NCI-H1930 (cell line): ENCODE data around the gene IL20RB.

ENCODE experiments used
- DNase-seq, 2 experiments: peaks; one replicate each; lab custom pipeline; 2025; lab: John Stamatoyannopoulos, UW

Gene IL20RB

GRCh38 chr3:136957751-136958288 lies at the start of gene IL20RB:
TSS of gene IL20RB (plus strand) at chr3:136957983. CDS start at chr3:136958114, 131 bp downstream.
- DNase-seq = no peak

DNA sequence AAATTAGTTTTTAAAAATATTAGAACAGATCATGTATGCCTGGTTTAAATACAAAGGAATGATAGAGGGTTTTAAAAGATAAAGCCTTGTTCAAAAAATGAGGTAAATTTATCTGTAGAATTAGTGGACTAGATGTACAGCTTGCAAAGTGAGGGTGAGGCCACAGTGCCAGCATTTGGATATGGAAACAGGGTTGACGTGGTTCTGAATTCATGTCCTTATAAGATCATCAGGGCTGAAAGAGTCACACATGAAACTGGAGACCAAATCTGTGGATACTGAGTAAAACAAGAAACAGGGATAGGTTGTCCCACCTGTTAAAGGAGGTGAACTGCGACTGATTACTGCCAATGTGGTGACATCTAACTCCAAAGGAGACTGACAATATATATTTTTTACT lies 49.5 kb upstream of the IL20RB start:
- DNase-seq = no peak

GRCh38 chr3:136909187-136909586 lies 48.6 kb upstream of the IL20RB start:
- DNase-seq = no peak

- DNase-seq = no peak
These were observed 47.1 kb upstream of the IL20RB start for GRCh38 chr3:136910697-136911096.

DNA sequence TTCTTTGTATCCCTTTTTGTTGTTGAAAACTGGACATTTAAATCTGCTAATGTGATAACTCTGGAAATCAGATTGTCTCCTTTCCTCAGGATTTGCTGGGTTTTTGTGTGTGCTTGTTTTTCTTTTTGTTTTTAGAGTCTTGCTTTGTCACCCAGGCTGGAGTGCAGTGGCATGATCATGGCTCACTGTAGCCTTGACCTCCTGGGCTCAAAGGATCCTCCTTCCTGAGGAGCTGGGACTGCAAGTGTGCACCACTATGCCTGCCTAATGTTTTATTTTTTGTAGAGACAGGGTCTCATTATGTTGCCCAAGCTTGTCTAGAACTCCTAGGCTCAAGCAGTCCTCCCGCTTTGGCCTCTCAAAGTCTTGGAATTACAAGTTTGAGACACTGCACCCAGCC lies 44.6 kb upstream of the IL20RB start:
- no peak for DNase-seq

- DNase-seq = no peak
These were observed 43.0 kb upstream of the IL20RB start for GRCh38 chr3:136914739-136915138.

GRCh38 chr3:136916223-136916622 lies 41.6 kb upstream of the IL20RB start:
- no peak for DNase-seq

- DNase-seq = no peak
These were observed 37.8 kb upstream of the IL20RB start for GRCh38 chr3:136919799-136920580.

DNA sequence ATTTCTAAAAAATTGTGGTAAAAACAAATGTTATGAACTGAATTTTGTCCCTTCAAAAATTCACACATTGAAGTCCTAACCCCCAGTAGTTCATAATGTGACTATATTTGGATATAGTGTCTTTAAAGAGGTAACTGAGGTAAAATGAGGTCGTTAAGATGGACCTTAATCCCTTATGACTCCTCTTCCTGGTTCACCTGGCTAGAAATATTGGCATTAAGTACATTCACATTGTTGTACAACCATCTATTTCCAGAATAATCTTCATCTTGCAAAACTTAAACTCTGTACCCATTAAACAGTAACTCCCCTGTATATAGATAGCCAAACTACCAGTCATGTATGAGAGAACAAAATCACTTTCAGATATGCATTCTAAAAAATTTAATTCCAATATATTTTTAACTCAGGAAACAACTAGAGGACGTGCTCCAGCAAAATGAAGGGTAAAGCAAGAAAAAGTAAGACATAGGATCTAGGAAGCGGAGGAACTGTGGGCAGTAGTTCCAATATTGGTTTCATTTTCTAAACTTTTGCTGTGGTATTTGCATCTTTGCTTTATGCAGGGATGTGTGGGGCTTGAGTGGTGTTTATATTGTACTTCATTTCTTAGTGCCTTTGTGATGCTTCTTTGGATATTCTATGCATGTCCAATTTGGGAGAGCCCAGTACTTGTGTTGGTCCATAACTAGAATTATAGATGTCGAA lies 36.7 kb upstream of the IL20RB start:
- DNase-seq = no peak

- no peak for DNase-seq
These were observed 32.2 kb upstream of the IL20RB start for GRCh38 chr3:136925425-136926190.

DNA sequence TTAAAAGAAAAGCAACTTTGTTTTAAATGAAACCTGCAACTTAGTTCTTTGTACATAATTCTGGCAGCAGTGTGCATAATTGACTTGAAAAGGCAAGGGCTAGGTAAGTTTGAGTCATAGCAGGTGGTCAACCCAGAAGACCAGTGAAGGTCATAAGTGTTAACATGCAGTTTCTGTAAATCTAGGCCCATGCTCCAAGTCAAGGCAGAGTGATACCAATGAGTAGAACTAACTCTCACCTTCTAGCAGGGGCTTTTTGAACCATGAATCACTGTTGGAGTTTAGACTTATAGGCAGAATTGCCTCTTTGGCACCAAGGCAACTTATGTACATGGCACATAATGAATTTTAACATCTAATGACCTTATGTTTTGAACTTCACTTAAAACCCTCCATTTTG lies 29.5 kb upstream of the IL20RB start:
- no peak for DNase-seq

DNA sequence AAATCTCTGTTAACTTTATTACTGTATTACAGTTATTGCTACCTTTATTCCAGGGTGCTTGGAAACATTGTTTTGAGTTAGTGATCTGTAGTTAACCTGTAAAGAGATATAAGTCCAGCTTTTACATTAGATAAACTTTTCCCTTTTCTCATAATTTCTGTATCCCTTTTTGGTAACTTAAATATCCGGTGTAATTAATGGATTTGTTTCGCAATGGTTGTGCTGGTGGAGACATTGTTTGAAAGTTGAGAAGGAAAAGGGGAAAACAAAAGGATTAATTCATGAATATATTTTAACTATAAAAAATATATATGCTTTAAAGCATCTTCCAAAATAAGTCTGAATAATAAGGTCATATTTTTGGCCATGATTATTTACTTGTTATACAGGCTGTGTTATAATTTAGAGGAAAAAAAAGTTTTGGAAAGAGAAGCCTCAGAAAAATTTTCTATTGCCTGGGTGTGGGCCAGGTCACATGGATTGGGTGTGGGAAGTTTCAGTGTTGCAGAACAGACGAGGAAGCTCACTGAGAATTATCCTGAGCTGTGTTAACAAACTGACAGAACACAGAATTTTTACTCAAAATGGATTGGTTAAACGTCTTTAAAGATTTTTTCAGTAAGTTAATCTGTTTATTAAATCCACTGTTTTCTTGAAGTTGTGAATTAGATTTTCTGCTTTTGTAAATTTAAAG lies 27.7 kb upstream of the IL20RB start:
- no peak for DNase-seq

DNA sequence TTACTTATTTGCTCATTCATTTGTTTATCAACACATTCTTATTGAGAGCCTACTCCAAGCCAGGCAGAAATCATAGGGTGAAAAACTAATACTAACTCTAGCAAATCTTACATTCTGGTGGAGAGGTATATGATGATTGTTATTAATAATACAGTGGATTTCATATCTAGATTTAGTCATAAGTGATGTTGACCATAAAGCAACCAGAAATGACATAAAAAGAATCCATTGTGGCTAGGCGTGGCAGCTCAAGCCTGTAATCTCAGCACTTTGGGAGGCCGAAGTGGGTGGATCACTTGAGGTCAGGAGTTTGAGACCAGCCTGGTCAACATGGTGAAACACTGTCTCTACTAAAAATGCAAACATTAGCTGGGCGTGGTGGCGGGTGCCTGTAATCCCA lies 26.2 kb upstream of the IL20RB start:
- no peak for DNase-seq

GRCh38 chr3:136932523-136932922 lies 25.3 kb upstream of the IL20RB start:
- no peak for DNase-seq

DNA sequence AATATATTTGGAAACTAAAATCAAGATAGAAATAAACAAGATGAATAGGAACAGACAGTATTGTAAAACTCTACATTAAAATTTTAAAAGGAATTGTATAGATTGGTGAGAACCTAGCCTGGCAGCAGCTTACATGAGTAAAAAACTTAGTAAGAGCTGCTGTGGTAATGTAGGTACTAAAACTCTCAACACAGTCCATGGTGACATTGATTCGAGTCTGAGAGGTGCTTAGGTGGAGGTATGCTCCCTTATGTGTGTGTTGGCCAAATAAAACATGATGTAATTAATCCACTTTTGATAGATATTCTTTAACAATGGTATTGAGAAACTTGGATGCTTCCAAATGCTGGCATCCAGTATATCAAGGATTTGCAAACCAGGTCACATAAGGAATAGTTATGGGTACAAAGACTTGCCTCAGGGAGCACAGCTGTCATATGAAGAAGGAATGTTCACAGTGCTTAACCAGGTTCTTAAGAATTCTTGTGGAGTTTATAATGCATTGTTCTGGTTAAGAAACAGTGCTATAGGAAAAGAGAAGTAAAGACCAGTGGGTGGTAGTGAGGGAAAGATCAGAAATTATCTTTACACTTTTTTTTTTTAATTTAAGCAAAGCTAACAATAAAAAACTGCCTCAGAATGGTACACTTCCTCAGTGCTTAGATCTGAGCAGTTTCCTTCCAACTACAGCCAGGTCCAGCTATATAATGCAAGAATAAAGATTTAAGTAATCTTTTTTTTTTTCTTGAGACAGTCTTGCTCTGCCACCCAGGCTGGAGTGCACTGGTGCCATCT lies 24.6 kb upstream of the IL20RB start:
- no peak for DNase-seq

DNA sequence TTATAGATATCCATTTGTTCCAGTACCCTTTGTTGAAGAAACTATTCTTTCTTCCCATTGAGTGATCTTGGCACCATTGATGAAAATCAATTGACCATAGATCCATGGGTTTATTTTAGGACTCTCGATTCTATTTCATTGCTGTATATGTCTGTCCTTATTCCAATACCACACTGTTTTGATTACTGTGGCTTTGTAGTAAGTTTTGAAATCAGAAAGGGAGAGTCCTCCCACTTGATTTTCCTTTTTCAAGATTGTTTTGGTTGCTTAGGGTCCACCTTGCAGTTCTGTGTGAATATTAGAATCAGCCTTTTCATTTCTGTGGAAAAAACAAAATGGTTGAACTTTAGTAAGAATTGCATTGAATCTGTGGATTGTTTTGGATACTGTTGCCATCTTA lies 20.6 kb upstream of the IL20RB start:
- no peak for DNase-seq

- no peak for DNase-seq
These were observed 19.9 kb upstream of the IL20RB start for GRCh38 chr3:136937851-136938250.

GRCh38 chr3:136938334-136938733 lies 19.4 kb upstream of the IL20RB start:
- no peak for DNase-seq

- no peak for DNase-seq
These were observed 18.3 kb upstream of the IL20RB start for GRCh38 chr3:136939489-136939888.

DNA sequence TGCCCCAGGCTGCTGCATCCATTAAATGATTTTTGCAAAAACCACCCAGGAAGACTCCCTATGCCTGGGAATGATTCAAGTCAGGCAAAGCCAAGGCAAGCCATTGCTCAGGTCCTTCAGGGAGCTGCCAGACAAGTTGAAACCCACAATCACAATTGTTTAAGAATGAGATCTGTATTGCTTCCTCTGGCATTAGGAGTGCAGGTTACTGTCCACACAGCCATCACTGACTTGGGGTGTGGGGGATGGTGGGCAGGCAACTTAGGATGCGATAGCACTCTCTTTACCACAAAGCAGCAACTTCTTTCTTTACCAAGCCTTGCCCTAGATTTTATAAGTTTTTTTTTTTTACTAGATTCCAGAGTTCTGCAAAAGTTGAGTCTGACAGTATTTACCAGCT lies 15.0 kb upstream of the IL20RB start:
- DNase-seq = no peak

GRCh38 chr3:136943436-136943835 lies 14.3 kb upstream of the IL20RB start:
- DNase-seq = no peak
